ENCODE results near the gene MAD2L1BP. TPM values are rescaled to one million over a fixed set of nuclear protein-coding genes. Genes with fewer than 3 reads are reported as not detected.

MAD2L1BP gene
- total RNA-seq, 2 experiments from 2014 or later: 19.8 to 22.7 TPM

GRCh38 chr6:43669050-43669921, 33.6 kb downstream of the MAD2L1BP start:
- CTCF ChIA-PET: interaction anchor here (0.8 to 3.2 kb wide), 10 partner anchors 9 to 105 kb away, joined by 3 to 14 read pairs (median 4); partner anchors contain the start of gene MRPS18A
- no peak for DNase-seq
- no peaks in the 10 kb centered on the region for H3K27me3 Mint-ChIP-seq (ENCODE audit: low read depth)
- peaks cover 5% of the 10 kb centered on the region for H3K36me3 Mint-ChIP-seq (ENCODE audit: low read depth)
- no peak overlapping the region for H3K4me3 Mint-ChIP-seq
- H3K9me3 Mint-ChIP-seq: no peaks in the 10 kb centered on the region
- intact Hi-C loops (cut with micrococcal nuclease): no loop called here
- H3K4me1 Mint-ChIP-seq (ENCODE audit: low read depth): peaks cover 20% of the 10 kb centered on the region
- H3K27ac Mint-ChIP-seq: peak overlapping the region; percentile 71

GRCh38 chr6:43669922-43670622, 34.4 kb downstream of the MAD2L1BP start:
- DNase-seq: peak; percentile 35
- Mint-ChIP-seq H3K4me1 (ENCODE audit: low read depth) (peaks cover 20% of the 10 kb centered on the region), H3K27me3 (ENCODE audit: low read depth) (no peaks in the 10 kb centered on the region), H3K4me3 (no peak overlapping the region), H3K9me3 (no peaks in the 10 kb centered on the region), H3K27ac (peak overlapping the region; percentile 71), H3K36me3 (ENCODE audit: low read depth) (peaks cover 6% of the 10 kb centered on the region)
- CTCF ChIA-PET: interaction anchor here (0.8 to 3.2 kb wide), 9 partner anchors 8 to 104 kb away, joined by 3 to 14 read pairs (median 4); partner anchors contain the start of gene MRPS18A
- intact Hi-C loops (cut with micrococcal nuclease): no loop called here

GRCh38 chr6:43670623-43670986, 35.0 kb downstream of the MAD2L1BP start:
- no peak overlapping the region for H3K4me3 Mint-ChIP-seq

DNA sequence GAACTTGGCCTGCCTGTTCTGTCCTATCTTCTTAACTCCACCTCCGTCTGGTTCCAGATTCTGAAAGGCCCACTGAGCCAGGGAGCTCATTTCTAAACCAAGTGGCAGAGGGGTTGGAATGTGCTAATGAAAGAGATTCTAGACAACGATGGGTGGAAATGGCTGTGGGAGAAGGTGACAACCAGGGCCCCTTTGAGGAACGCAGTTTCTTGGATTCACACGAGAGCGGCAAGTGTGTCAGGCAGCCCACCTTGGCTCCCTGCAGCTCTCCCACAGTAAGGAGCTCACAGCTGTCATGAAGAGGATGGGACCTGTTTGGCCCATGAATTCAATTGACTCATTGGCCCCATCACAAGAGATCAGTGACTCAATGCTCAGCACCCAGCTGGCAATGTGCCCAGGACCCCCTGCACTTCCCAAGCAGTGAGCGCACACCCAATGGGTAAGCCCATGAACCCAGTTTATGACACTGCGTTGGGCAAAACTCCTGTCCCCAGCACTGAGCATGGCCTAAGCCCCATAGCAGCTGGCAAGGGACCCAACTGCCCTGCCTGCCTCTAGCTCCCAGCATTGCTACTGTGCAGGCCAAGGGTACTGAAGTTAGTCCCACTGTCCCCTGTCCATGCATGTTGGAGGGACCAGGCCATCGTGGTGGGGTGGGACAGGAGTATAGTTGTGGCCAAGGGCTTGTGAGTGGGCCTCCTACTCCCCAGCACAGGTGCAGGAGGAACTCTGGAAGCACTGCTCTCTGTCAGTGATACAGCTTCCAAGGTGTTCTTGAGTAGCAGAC, 35.6 kb downstream of the MAD2L1BP start:
- CTCF ChIA-PET: interaction anchor here (0.5 to 1.2 kb wide), 2 partner anchors 27 to 53 kb away, joined by 4 to 5 read pairs; no protein-coding TSS in a partner anchor
- Mint-ChIP-seq H3K36me3 (ENCODE audit: low read depth) (peaks cover 6% of the 10 kb centered on the region), H3K9me3 (no peaks in the 10 kb centered on the region), H3K27ac (peak overlapping the region; percentile 46), H3K27me3 (ENCODE audit: low read depth) (no peaks in the 10 kb centered on the region), H3K4me3 (no peak overlapping the region), H3K4me1 (ENCODE audit: low read depth) (peaks cover 20% of the 10 kb centered on the region)
- DNase-seq: no peak
- intact Hi-C loops (cut with micrococcal nuclease): no loop called here

More at GRCh38 chr6:43670623-43670986, 35.0 kb downstream of the MAD2L1BP start:
- Mint-ChIP-seq H3K4me1 (ENCODE audit: low read depth) (peaks cover 20% of the 10 kb centered on the region), H3K27me3 (ENCODE audit: low read depth) (no peaks in the 10 kb centered on the region), H3K27ac (peak overlapping the region; percentile 71), H3K36me3 (ENCODE audit: low read depth) (peaks cover 6% of the 10 kb centered on the region), H3K9me3 (no peaks in the 10 kb centered on the region)
- intact Hi-C loops (cut with micrococcal nuclease): no loop called here
- no peak for DNase-seq
- CTCF ChIA-PET: interaction anchor here (0.5 to 1.4 kb wide), 6 partner anchors 10 to 103 kb away, joined by 3 to 5 read pairs (median 4); partner anchors contain the start of gene MRPS18A

DNA sequence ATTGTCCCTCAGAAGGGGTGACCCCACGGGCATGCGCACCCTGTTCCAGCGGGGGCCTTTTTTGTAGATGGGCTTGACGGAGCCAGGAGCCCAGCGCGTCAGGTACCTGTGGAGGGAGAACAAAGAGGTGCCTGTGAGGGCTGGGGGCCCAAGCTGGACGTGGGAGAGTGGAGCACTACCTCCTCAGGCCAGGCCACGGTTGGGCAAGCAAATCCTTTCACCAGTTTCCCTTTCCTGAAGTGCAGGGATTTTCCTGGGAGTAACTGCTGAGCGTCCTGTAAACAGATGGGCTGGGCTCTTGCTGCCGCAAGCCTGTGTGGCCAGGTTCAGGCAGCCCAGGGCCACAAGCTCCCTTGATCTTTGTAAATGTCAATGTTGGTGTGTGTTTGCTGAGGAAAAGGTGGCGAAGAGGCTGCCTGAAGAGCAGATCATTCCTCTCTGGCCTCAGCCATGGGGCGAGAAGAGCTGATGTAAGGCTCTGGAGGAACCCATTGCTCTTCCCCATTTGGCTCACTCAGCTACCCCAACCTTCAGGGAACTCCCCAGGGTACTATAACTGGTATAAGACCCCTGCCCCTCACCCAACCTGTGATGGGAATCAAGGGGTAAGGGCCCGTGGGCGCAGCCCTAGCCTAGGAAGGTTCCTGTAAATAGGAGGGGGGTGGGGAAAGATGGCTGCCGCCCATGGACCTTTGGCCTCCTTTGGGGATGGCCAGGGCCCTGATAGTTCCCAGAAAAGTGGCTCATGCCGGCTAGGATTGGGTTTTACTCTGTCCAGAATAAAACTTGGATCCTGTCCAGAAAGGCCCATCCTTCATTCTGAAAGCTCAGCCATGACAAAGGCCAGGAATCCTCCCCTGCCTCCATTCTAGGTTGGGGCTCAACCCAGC, 36.4 kb downstream of the MAD2L1BP start:
- no peaks in the 10 kb centered on the region for H3K9me3 Mint-ChIP-seq
- intact Hi-C loops (cut with micrococcal nuclease): no loop called here
- CTCF ChIA-PET: interaction anchor here (1.1 kb wide), 1 partner anchor 63 kb away, joined by 3 read pairs; no protein-coding TSS in a partner anchor
- no peak for DNase-seq
- peaks cover 19% of the 10 kb centered on the region for H3K4me1 Mint-ChIP-seq (ENCODE audit: low read depth)
- no peaks in the 10 kb centered on the region for H3K27me3 Mint-ChIP-seq (ENCODE audit: low read depth)
- no peak overlapping the region for H3K27ac Mint-ChIP-seq
- H3K36me3 Mint-ChIP-seq (ENCODE audit: low read depth): peaks cover 6% of the 10 kb centered on the region
- H3K4me3 Mint-ChIP-seq: no peak overlapping the region

DNA sequence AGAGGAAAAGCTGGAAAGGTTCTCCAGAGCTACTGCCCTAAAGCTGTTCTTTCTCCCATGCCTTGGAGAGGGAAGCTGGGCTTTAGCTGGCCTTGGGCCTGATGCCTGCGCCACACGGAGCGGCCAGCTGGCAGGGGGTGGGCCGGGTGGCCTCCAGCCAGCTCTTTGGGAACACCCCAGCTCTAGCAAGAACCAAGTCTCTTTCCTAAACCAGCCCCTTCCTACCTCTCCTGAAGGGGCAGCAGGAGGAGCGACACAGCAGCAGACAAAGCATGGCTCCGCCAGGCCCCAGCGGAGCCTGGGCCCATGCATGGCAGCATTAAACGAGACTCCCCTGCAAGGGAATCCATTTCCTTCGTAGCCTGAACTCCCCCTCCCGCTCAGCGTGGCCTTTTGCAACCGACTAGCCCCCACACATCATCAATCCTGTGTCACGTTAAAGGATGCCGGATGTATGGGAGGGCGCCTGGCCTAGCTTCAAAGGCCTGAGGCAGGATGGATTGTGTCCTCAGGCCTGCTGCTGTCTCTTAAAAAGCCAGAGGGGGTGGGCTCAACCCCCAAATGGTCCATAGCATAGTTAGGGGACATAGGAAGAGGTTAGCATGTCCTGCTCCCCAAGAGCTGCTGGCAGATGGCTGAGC, 37.9 kb downstream of the MAD2L1BP start:
- H3K36me3 Mint-ChIP-seq (ENCODE audit: low read depth): peaks cover 6% of the 10 kb centered on the region
- H3K27me3 Mint-ChIP-seq (ENCODE audit: low read depth): no peaks in the 10 kb centered on the region
- H3K27ac Mint-ChIP-seq: no peak overlapping the region
- H3K4me1 Mint-ChIP-seq (ENCODE audit: low read depth): peaks cover 4% of the 10 kb centered on the region
- no peak overlapping the region for H3K4me3 Mint-ChIP-seq
- H3K9me3 Mint-ChIP-seq: no peaks in the 10 kb centered on the region
- CTCF ChIA-PET: interaction anchor here (0.8 kb wide), 1 partner anchor 8 kb away, joined by 3 read pairs; no protein-coding TSS in a partner anchor
- DNase-seq: no peak
- intact Hi-C loops (cut with micrococcal nuclease): no loop called here

- intact Hi-C loops (cut with micrococcal nuclease): no loop called here
Observed at GRCh38 chr6:43674291-43674690, 38.7 kb downstream of the MAD2L1BP start.

DNA sequence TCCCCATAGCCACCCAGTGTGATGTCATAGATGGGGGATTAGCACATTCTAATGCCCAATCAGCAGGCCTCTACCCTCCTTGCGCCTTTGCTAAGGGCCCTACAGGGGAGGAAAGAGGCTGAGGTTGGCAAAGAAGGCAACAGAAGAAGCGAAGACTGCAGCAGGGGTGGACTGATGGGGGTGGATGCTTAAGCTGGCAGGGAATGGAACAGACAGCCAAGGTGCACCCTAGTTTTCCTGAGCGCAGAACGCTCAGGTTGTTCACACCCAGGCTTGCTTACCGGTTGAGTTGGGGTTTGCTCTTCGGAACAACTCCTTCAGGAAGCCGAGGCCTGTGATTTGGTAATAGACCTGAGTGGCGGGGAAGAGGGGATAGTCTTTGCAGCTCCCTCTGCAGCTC, 39.3 kb downstream of the MAD2L1BP start:
- DNase-seq: no peak
- no peaks in the 10 kb centered on the region for H3K27me3 Mint-ChIP-seq (ENCODE audit: low read depth)
- intact Hi-C loops (cut with micrococcal nuclease): no loop called here
- H3K27ac Mint-ChIP-seq: no peak overlapping the region
- H3K9me3 Mint-ChIP-seq: no peaks in the 10 kb centered on the region
- H3K4me1 Mint-ChIP-seq (ENCODE audit: low read depth): peaks cover 4% of the 10 kb centered on the region
- H3K4me3 Mint-ChIP-seq: no peak overlapping the region
- CTCF ChIA-PET: no interaction called here
- H3K36me3 Mint-ChIP-seq (ENCODE audit: low read depth): peaks cover 8% of the 10 kb centered on the region

More at GRCh38 chr6:43674291-43674690, 38.7 kb downstream of the MAD2L1BP start:
- Mint-ChIP-seq H3K27ac (no peak overlapping the region), H3K4me1 (ENCODE audit: low read depth) (peaks cover 4% of the 10 kb centered on the region), H3K4me3 (no peak overlapping the region), H3K36me3 (ENCODE audit: low read depth) (peaks cover 6% of the 10 kb centered on the region), H3K9me3 (no peaks in the 10 kb centered on the region), H3K27me3 (ENCODE audit: low read depth) (no peaks in the 10 kb centered on the region)
- CTCF ChIA-PET: no interaction called here
- no peak for DNase-seq

DNA sequence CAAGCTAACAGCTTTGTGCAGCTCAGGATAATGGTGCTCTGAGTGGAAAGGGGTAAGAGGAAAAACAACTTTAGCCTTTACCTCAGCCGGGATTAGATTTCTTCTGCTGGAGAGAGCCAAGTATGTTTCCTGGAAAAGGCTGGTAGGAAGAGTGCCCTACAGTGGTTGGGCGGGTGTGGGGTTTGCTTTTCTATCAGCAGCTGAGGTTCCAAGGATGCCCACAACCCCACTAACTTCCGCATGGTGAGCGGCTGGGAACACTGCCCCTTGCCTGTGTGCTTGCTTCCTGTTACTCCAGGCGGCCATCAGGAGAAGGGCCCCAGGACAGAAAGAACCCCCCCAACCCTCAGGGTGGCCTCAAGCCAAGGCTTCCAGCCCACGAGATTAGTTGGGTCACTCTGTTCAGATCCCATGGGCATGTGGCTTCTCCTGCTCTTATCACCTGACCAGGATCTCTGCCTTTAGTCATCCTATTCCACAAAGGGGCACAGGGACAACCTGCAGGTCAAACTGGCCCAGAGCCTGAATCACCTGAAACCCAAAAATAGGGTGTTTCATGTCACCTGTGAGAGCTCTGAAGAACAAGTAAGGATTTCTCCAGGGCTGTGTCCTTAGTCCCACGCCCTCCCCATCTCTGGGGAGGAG, 41.4 kb downstream of the MAD2L1BP start:
- Mint-ChIP-seq H3K27ac (no peak overlapping the region), H3K27me3 (ENCODE audit: low read depth) (no peaks in the 10 kb centered on the region), H3K4me3 (no peak overlapping the region), H3K36me3 (ENCODE audit: low read depth) (peaks cover 6% of the 10 kb centered on the region), H3K4me1 (ENCODE audit: low read depth) (no peaks in the 10 kb centered on the region), H3K9me3 (no peaks in the 10 kb centered on the region)
- DNase-seq: no peak
- CTCF ChIA-PET: interaction anchor here (1.0 to 1.8 kb wide), 3 partner anchors 11 to 398 kb away, joined by 4 to 6 read pairs (median 4); no protein-coding TSS in a partner anchor
- intact Hi-C loops (cut with micrococcal nuclease): no loop called here

- intact Hi-C loops (cut with micrococcal nuclease): no loop called here
- CTCF ChIA-PET: interaction anchor here (1.0 to 1.8 kb wide), 4 partner anchors 9 to 397 kb away, joined by 4 to 8 read pairs (median 5); no protein-coding TSS in a partner anchor
- no peaks in the 10 kb centered on the region for H3K9me3 Mint-ChIP-seq
- no peak overlapping the region for H3K27ac Mint-ChIP-seq
- H3K4me3 Mint-ChIP-seq: no peak overlapping the region
- no peaks in the 10 kb centered on the region for H3K27me3 Mint-ChIP-seq (ENCODE audit: low read depth)
- peaks cover 6% of the 10 kb centered on the region for H3K36me3 Mint-ChIP-seq (ENCODE audit: low read depth)
- no peak for DNase-seq
- peaks cover 4% of the 10 kb centered on the region for H3K4me1 Mint-ChIP-seq (ENCODE audit: low read depth)
Observed at GRCh38 chr6:43677759-43678158, 42.1 kb downstream of the MAD2L1BP start.
